IPS-18a (cell line): ENCODE data around the gene DOCK2.

ENCODE experiments used
- H3K27ac ChIP-seq: one replicate; pipeline ENCODE4 v1.5.1; 2013; ENCODE audit warnings: low read length
- H3K27me3 ChIP-seq: one replicate; pipeline ENCODE4 v1.6.1; 2013; ENCODE audit warnings: mild to moderate bottlenecking, low read length; ENCODE audit not compliant: control insufficient read depth, insufficient read depth
- H3K36me3 ChIP-seq: one replicate; pipeline ENCODE4 v1.6.1; 2013; ENCODE audit warnings: low read depth, low read length; ENCODE audit not compliant: control insufficient read depth
- H3K4me1 ChIP-seq: one replicate; pipeline ENCODE4 v1.6.1; 2013; ENCODE audit warnings: low read depth, low read length; ENCODE audit not compliant: control insufficient read depth
- H3K4me3 ChIP-seq: one replicate; pipeline ENCODE4 v1.5.1; 2013; ENCODE audit warnings: low read length
- H3K9ac ChIP-seq: one replicate; pipeline ENCODE4 v1.6.1; 2013; ENCODE audit warnings: mild to moderate bottlenecking, low read length, moderate library complexity
- H3K9me3 ChIP-seq: one replicate; pipeline ENCODE4 v1.6.1; 2013; ENCODE audit warnings: low read depth, low read length; ENCODE audit not compliant: control insufficient read depth

The DOCK2 gene

DNA sequence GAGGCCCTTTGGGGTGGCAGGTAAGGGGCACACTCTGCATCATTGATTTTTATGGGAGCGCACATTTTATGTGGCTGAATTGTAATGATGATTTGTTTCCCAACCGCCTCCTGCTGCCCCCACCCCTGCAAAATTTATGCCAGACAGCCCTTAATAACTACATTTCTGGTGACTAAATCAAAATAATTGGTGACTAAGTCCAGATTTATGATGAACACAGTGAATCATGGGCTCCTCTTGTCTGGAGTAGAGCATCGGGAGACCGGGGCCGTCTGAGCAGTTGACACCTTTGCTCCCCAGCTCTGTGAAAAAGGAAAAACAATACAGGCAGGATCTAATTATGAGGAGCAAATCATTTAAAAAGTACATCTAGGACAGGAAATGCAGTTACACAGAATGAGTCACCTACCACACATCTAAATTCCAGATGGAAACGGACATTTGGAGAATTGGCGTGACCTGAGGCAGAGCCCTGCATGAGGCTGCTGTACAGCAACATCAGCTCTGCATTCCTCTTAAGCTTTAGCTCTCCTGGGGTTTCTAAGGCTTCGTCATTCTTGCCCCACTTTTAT is 58.9 kb downstream of the DOCK2 start:
- no peaks in the 10 kb centered on the region for H3K27me3 ChIP-seq
- no peak overlapping the region for H3K4me3 ChIP-seq
- H3K27ac ChIP-seq: no peak overlapping the region
- no peaks in the 10 kb centered on the region for H3K4me1 ChIP-seq
- H3K36me3 ChIP-seq: no peaks in the 10 kb centered on the region
- no peaks in the 10 kb centered on the region for H3K9me3 ChIP-seq
- H3K9ac ChIP-seq: no peak overlapping the region

DNA sequence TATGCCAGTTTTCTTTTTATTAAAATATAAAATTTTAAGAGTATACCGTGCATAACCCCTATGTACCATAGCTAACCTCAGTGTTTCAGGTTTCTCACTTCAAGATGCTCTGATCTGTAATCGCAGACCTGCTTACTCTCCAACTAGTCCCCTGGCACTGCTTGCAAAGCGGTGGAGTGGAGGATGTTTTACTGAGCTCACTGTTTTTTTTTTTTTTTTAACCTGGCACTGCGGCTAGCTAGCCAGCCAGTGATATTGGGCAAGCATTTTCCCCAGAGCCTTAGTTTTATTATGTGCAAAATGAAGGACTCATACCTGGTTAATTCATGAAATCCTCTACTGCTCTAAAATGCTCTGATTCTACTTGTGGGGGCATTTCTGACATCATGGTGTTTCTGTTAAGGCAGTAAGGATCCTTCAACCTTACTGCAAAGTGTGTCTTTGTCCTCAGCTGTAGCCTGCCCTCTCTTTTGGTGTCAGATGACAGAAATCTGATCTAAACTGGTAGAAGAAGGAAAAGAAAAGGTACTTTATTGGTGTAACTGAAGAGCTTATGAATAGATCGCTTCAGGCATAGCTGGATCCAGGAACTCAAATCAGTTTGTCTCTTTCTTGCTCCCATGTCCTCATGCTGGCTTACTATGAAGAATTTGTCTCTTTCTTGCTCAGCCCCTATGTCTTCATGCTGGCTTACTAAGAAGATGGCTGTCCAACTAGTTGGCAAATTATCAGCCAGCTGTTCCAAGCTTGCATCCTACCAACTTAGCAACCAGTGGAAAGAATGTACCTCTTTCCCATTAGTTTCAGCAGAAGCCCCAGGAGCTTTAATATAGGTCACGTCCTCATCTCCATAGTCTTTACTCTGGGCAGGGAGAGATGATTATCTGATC is 59.8 kb downstream of the DOCK2 start:
- Histone ChIP-seq H3K9ac (no peak overlapping the region), H3K36me3 (no peaks in the 10 kb centered on the region), H3K4me1 (no peaks in the 10 kb centered on the region), H3K9me3 (no peaks in the 10 kb centered on the region), H3K27me3 (no peaks in the 10 kb centered on the region), H3K27ac (no peak overlapping the region), H3K4me3 (no peak overlapping the region)

DNA sequence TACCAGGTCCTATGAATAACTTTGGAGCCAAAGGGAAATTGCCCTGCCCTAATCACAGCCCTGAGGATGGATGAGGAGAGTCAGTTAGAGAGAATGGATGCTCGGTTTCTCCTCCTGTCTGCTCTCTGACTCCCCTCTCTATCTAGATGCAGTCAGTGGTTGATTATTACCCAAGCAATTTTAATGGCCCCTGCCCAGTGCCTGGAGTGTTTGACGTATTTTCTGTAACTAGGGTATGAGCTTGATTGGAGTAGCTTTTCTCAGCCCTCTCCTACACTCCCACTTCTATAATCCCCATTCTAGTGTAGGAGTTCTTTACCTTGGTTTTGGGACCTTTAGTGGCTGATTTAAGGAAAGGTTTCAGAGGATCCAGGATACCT is 60.4 kb downstream of the DOCK2 start:
- H3K27ac ChIP-seq: no peak overlapping the region
- H3K27me3 ChIP-seq: no peaks in the 10 kb centered on the region
- H3K9me3 ChIP-seq: no peaks in the 10 kb centered on the region
- H3K4me1 ChIP-seq: no peaks in the 10 kb centered on the region
- no peak overlapping the region for H3K9ac ChIP-seq
- no peaks in the 10 kb centered on the region for H3K36me3 ChIP-seq
- no peak overlapping the region for H3K4me3 ChIP-seq

DNA sequence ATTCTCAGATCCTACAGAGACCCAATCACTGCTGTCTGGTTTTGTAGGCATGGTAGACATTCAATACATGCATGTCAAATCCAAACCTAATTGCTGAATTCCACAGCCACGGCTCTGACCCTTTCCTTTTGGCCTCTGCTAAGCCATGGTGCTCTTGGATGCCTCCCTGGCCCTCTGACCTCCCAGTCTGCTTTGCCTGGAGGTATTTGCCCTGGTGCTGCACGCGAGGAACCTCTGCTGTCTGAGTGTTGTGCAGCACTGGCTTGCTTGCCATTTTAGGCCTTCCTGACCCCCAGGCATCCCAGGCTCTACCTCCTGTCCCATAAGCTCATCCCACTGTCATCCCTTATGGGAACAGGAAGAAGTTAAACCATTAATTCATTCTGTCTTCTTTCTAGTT is 60.9 kb downstream of the DOCK2 start:
- Histone ChIP-seq H3K9ac (no peak overlapping the region), H3K27ac (no peak overlapping the region), H3K27me3 (no peaks in the 10 kb centered on the region), H3K36me3 (no peaks in the 10 kb centered on the region), H3K9me3 (no peaks in the 10 kb centered on the region), H3K4me3 (no peak overlapping the region), H3K4me1 (no peaks in the 10 kb centered on the region)

DNA sequence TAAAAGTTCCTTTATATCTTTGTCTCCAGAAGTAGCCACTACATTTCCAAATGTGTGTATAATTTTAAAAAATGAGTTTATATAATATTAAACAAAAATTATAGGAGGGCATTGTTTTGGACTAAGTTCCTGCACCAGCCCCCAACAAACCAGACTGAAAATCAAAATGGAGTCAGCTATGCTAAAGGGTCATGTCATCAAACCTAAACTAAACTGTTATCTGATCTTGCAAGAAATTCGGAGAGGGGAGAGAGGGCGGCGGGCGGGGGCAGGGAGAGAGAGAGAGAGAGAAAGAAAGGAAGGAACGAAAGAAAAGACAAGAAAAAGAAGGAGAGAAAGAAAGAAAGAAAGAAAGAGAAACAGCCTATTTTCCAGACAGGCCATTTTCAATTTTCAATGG is 63.5 kb downstream of the DOCK2 start:
- Histone ChIP-seq H3K27me3 (no peaks in the 10 kb centered on the region), H3K4me3 (no peak overlapping the region), H3K27ac (no peak overlapping the region), H3K36me3 (no peaks in the 10 kb centered on the region), H3K9me3 (no peaks in the 10 kb centered on the region), H3K9ac (no peak overlapping the region), H3K4me1 (no peaks in the 10 kb centered on the region)

DNA sequence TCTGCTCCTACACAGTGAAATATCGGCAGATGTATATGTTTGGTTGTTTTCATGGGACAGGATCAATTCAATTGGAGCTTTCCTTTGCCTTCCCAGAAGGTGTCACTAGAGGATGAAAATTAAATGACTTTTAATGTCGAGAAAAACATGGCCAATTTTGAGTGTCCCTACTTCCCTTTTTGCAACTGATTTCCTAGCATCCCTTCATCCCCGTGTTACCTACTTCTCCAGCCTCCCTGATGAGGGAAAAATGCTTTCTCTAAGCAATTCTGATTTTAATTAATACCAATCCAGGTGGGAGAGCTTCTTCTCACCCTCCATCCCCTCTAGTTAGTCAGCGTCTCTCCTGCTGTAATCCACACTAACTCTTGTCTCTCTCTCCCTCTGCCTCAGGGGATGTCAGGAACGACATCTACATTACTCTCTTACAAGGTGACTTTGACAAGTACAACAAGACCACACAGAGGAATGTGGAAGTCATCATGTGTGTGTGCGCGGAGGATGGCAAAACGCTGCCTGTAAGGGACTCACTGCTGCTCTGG is 64.9 kb downstream of the DOCK2 start:
- Histone ChIP-seq H3K9ac (no peak overlapping the region), H3K4me1 (no peaks in the 10 kb centered on the region), H3K27me3 (no peaks in the 10 kb centered on the region), H3K36me3 (no peaks in the 10 kb centered on the region), H3K27ac (no peak overlapping the region), H3K9me3 (no peaks in the 10 kb centered on the region), H3K4me3 (no peak overlapping the region)

DNA sequence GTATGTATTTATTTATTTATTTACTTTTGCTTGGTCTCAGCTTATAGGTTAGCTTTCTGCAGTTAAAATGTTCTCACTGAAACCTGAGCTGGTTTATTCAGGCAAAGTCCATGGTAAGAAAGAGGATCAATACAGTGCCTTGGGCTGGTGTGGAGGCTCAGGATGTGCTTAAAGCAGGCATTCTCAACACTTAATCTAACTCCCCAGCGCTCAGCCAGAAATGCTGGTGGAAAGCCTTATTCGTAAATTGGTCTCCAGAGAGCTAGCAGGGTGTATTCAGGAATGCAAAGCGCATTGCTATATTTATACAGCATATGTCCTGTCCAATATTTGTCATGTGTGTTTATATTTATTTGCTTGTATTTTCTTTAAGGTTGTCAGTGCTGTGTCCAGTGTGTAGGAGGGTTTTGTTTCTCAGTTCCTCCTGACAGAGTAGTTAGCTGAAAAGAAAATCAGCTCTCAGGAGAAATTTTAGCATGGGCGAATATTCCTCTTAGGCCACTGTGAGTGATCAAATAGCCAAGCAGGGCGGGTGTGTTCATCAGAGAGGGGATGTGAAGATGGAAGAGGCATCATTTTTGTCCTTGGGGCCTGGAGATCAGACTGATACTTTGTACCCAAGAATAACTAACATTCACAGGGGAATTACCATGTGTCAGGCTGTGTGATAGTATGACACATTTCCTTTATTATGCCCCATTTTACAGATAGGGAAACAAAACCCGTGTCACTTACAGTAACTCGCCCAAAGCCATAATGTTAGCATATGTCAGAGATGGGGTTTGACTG is 65.8 kb downstream of the DOCK2 start:
- Histone ChIP-seq H3K9me3 (no peaks in the 10 kb centered on the region), H3K36me3 (no peaks in the 10 kb centered on the region), H3K9ac (no peak overlapping the region), H3K4me3 (no peak overlapping the region), H3K27ac (no peak overlapping the region), H3K4me1 (no peaks in the 10 kb centered on the region), H3K27me3 (no peaks in the 10 kb centered on the region)

DNA sequence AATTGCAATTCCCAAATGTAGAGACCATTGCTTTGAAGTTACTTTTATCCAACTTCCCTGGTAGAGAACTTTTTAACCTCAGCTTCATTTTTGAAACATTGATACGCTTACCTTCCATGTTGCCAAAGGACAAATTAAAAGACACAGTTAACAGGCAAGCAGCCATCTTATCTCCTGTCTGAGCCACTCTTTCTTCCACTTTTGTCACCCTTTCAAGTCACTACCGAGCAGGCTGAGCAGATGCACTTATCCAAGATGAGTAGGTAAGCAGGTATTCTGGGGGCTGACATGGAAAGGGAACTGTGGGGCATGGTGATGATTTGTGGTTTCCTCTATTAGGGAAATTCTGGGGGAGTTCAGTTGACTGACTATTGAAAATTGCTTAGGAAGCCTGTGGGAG is 66.7 kb downstream of the DOCK2 start:
- Histone ChIP-seq H3K36me3 (no peaks in the 10 kb centered on the region), H3K9me3 (no peaks in the 10 kb centered on the region), H3K27me3 (no peaks in the 10 kb centered on the region), H3K9ac (no peak overlapping the region), H3K4me1 (no peaks in the 10 kb centered on the region), H3K27ac (no peak overlapping the region), H3K4me3 (no peak overlapping the region)

DNA sequence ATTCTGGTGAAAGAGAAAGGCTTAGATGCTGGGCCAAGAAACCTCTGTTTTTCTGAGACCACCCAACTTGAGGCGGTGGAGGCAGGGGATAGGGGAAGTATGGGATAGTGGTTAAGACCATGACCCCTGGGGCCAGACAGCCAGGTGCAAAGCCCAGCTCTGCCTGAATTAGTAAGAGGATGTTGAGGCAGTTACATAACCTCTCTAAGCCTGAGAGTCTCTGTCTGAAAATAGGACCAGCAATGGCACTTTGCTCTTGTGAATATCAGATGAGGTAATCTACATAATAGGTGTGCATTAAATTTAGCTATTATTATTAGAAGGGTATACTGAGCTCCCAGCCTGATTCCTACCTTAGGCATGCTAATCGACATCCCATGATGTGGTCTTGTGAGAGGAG is 68.2 kb downstream of the DOCK2 start:
- H3K27ac ChIP-seq: no peak overlapping the region
- no peaks in the 10 kb centered on the region for H3K9me3 ChIP-seq
- H3K27me3 ChIP-seq: no peaks in the 10 kb centered on the region
- H3K36me3 ChIP-seq: no peaks in the 10 kb centered on the region
- H3K9ac ChIP-seq: no peak overlapping the region
- no peaks in the 10 kb centered on the region for H3K4me1 ChIP-seq
- H3K4me3 ChIP-seq: no peak overlapping the region

DNA sequence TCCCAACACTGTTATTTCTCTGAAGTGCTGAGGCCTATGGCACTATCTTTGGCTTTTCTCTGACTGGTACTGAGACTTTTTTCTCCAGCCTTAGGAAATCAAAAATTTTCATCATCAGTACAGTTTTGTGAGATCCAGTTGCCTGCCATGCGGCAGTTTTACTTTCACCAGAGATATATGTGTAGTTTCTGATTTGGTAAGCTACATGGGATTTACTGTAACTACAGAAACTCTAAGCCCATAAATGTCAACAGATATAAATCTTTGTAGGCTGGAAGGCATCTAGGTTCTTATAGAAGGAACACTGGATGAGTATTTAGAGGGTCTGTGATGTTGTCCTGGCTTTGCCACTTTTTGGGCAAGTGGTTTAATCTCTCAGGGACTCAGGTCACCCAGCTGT is 69.0 kb downstream of the DOCK2 start:
- no peaks in the 10 kb centered on the region for H3K4me1 ChIP-seq
- no peaks in the 10 kb centered on the region for H3K36me3 ChIP-seq
- no peaks in the 10 kb centered on the region for H3K27me3 ChIP-seq
- H3K9ac ChIP-seq: no peak overlapping the region
- no peaks in the 10 kb centered on the region for H3K9me3 ChIP-seq
- no peak overlapping the region for H3K27ac ChIP-seq
- H3K4me3 ChIP-seq: no peak overlapping the region

DNA sequence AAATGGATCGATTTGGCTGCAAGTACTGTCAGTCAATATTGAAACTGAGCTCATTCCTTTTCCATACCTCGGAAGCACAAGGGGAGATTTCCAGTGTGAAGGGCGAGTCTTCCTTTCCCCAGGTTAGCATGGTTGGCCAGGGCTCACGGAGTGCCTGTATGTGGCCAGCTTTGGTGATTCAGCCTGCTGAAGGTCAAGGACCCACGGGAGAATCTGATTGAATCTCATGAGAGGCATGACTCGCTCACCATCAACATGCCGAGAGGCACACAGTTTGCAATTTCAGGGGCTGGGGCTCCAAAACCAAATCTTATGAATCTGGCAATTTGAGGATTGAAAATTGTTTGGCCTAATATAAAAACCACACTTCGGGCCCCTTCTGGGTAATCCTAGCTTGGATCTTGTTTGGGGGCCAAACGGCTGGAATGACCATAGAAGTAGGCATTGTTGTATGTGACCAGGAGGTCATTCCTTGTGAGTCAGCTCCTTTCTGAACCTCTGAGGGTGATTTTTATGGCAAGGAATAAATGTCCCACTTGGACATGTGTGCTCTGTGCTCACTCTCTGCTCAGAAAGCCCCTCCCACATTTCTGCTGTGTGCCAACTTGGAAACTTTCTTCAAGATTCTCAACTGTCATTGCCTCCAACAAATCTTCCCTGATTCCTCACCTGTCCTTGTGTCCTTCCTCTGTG is 69.8 kb downstream of the DOCK2 start:
- no peaks in the 10 kb centered on the region for H3K27me3 ChIP-seq
- no peaks in the 10 kb centered on the region for H3K36me3 ChIP-seq
- no peaks in the 10 kb centered on the region for H3K4me1 ChIP-seq
- no peaks in the 10 kb centered on the region for H3K9me3 ChIP-seq
- H3K4me3 ChIP-seq: no peak overlapping the region
- H3K9ac ChIP-seq: no peak overlapping the region
- no peak overlapping the region for H3K27ac ChIP-seq
